ENCODE results near the gene ANAPC4. TPM values are rescaled to one million over a fixed set of nuclear protein-coding genes. Genes with fewer than 3 reads are reported as not detected.

ANAPC4 gene
- total and polyA plus RNA-seq, 2 of the 13 experiments (the other 11 are each of a cell fraction or from before 2014, with no cell fraction given): 14.5 to 30.2 TPM

DNA sequence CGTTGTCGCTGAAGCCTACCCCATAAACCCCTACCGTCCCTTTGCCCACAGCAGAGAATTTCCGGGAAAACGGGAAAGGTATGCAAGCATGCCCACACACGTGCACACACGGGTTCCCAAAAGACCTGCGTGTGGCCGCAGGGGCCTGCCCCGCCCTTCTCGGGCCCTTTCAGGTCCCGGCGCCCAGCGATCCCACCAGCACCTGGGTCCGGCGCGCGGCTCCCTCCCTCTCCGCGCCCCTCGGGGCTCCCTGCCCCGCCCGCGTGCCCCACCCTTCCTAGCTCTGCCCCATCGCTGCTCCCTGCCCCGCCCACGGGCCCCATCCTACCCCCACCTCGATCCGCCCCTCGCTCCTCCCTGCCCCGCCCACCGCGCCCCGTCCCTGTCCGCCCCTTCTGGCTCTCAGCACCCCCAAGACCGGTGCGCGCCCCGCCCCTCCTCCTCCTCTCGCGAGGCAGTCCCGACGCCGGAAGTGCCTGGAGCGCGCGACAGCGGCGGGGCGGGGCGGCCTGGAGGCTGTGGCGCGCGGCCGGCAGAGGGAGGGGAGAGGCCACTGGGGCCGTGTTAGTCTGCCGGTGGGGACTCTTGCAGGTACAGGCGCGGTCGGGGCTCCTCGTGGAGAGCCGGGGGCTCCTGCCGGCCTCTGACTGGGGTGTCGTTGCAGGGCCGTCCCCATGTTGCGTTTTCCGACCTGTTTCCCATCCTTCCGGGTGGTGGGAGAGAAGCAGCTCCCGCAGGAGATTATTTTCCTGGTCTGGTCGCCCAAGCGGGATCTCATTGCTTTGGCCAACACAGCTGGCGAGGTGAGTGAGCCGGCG is at the start of gene ANAPC4 (continued):
- TF ChIP-seq IRF9 (CRISPR knock-in tag; IDR thresholded peaks at IDR 0.05; ENCODE audit: borderline replicate concordance) (no peak; the same call in 1 of the 2 replicates), HMG20B (CRISPR knock-in tag; conservative IDR thresholded peaks at IDR 0.05) (no peak), ZBTB3 (CRISPR knock-in tag; IDR thresholded peaks at IDR 0.05; ENCODE audit: borderline replicate concordance, low read depth) (no peak), ZNF713 (CRISPR knock-in tag; IDR thresholded peaks at IDR 0.05) (no peak), STAG1 (CRISPR knock-in tag; IDR thresholded peaks at IDR 0.05) (0 out of 2 replicates have a peak, but pooled peaks have one; percentile 13), KLF16 (CRISPR knock-in tag; IDR thresholded peaks at IDR 0.05) (peak in 1 of 2 experiments; percentile 65; a peak in 1 of 4 replicates), KLF9 (CRISPR knock-in tag; IDR thresholded peaks at IDR 0.05; ENCODE audit: low read depth) (no peak), ZSCAN25 (CRISPR knock-in tag; IDR thresholded peaks at IDR 0.05) (no peak), ZNF224 (CRISPR knock-in tag; IDR thresholded peaks at IDR 0.05) (no peak), LRRFIP1 (CRISPR knock-in tag; conservative IDR thresholded peaks at IDR 0.05) (no peak), NFKBIZ (CRISPR knock-in tag; IDR thresholded peaks at IDR 0.05) (no peak), ZKSCAN1 (IDR thresholded peaks at IDR 0.05; ENCODE audit: low read length) (no peak)
- TF ChIP-seq, protein P1, sequence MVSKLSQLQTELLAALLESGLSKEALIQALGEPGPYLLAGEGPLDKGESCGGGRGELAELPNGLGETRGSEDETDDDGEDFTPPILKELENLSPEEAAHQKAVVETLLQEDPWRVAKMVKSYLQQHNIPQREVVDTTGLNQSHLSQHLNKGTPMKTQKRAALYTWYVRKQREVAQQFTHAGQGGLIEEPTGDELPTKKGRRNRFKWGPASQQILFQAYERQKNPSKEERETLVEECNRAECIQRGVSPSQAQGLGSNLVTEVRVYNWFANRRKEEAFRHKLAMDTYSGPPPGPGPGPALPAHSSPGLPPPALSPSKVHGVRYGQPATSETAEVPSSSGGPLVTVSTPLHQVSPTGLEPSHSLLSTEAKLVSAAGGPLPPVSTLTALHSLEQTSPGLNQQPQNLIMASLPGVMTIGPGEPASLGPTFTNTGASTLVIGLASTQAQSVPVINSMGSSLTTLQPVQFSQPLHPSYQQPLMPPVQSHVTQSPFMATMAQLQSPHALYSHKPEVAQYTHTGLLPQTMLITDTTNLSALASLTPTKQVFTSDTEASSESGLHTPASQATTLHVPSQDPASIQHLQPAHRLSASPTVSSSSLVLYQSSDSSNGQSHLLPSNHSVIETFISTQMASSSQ (IDR thresholded peaks at IDR 0.05; ENCODE audit: low read depth): no peak
- TF ChIP-seq, protein P1 (CRISPR knock-in tag; IDR thresholded peaks at IDR 0.05; ENCODE audit: borderline replicate concordance): peak; percentile 66; the same call in 1 of the 2 replicates
- TF ChIP-seq, protein P2, sequence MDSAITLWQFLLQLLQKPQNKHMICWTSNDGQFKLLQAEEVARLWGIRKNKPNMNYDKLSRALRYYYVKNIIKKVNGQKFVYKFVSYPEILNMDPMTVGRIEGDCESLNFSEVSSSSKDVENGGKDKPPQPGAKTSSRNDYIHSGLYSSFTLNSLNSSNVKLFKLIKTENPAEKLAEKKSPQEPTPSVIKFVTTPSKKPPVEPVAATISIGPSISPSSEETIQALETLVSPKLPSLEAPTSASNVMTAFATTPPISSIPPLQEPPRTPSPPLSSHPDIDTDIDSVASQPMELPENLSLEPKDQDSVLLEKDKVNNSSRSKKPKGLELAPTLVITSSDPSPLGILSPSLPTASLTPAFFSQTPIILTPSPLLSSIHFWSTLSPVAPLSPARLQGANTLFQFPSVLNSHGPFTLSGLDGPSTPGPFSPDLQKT (CRISPR knock-in tag; IDR thresholded peaks at IDR 0.05; ENCODE audit: borderline replicate concordance): 0 out of 2 replicates have a peak, but pooled peaks have one; percentile 24
- TF ChIP-seq, protein P3, sequence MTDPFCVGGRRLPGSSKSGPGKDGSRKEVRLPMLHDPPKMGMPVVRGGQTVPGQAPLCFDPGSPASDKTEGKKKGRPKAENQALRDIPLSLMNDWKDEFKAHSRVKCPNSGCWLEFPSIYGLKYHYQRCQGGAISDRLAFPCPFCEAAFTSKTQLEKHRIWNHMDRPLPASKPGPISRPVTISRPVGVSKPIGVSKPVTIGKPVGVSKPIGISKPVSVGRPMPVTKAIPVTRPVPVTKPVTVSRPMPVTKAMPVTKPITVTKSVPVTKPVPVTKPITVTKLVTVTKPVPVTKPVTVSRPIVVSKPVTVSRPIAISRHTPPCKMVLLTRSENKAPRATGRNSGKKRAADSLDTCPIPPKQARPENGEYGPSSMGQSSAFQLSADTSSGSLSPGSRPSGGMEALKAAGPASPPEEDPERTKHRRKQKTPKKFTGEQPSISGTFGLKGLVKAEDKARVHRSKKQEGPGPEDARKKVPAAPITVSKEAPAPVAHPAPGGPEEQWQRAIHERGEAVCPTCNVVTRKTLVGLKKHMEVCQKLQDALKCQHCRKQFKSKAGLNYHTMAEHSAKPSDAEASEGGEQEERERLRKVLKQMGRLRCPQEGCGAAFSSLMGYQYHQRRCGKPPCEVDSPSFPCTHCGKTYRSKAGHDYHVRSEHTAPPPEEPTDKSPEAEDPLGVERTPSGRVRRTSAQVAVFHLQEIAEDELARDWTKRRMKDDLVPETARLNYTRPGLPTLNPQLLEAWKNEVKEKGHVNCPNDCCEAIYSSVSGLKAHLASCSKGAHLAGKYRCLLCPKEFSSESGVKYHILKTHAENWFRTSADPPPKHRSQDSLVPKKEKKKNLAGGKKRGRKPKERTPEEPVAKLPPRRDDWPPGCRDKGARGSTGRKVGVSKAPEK (CRISPR knock-in tag; IDR thresholded peaks at IDR 0.05; ENCODE audit: borderline replicate concordance): no peak
